ENCODE results near the gene SCRN2. TPM values are rescaled to one million over a fixed set of nuclear protein-coding genes. Genes with fewer than 3 reads are reported as not detected.

The SCRN2 gene
- total and polyA plus RNA-seq, 2 of the 8 experiments (the other 6 are each of a cell fraction or from before 2014, with no cell fraction given) = 24.4 to 42.3 TPM

DNA sequence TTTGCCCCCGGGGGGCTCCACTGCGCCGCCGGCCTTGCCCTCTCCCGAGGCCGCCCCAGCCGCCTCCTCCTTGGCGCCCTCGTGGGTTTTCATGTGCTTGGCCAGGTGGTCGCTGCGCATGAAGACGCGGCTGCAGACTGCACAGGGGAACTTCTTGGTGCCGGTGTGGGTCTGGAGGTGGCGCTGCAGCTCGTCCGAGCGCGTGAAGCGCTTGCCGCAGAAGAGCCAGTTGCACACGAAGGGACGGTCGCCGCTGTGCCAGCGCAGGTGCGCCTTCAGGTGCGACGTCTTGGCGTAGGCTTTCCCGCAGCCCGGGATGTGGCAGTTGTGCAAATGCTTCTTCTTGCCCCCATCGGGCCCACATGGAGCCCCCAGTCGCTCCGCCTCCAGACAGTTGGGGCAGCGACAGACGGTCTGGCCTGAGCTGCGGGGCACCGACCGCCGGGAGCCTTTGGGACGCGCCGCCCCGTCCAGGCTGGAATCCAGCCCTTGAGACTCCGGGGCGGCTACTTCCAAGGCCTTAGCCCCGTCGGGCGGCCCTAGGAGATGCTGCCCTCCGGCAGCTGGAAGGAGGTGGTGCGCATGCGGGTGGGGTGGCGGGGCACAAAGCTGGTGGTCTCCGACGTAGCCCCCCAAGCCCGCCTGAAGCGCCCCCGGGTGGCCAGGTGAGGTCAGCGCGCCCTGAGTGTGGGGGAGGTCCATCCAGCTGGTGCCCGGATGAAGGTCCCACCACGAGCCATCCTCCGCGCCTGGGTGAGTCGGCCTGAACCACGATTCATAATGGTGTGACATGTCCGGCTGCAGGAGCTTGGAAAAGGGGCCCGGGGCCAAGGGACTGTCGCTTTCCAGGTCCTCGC, 6.5 kb upstream of the SCRN2 start (continued):
- TF ChIP-seq RBBP5 (IDR thresholded peaks at IDR 0.05; ENCODE audit: borderline replicate concordance, low read depth, low read length) = peak; percentile 24; the same call in 1 of the 2 replicates
- TF ChIP-seq, protein P1, sequence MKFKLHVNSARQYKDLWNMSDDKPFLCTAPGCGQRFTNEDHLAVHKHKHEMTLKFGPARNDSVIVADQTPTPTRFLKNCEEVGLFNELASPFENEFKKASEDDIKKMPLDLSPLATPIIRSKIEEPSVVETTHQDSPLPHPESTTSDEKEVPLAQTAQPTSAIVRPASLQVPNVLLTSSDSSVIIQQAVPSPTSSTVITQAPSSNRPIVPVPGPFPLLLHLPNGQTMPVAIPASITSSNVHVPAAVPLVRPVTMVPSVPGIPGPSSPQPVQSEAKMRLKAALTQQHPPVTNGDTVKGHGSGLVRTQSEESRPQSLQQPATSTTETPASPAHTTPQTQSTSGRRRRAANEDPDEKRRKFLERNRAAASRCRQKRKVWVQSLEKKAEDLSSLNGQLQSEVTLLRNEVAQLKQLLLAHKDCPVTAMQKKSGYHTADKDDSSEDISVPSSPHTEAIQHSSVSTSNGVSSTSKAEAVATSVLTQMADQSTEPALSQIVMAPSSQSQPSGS (IDR thresholded peaks at IDR 0.05; ENCODE audit: low read length) = no peak
- TF ChIP-seq, protein P2, sequence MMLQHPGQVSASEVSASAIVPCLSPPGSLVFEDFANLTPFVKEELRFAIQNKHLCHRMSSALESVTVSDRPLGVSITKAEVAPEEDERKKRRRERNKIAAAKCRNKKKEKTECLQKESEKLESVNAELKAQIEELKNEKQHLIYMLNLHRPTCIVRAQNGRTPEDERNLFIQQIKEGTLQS (IDR thresholded peaks at IDR 0.05; ENCODE audit: insufficient read depth, low read depth, low read length) = no peak
- no peak for TF ChIP-seq SRF (IDR thresholded peaks at IDR 0.05; ENCODE audit: low read depth, low read length)
- no peak for TF ChIP-seq GTF2F1 (IDR thresholded peaks at IDR 0.05; ENCODE audit: borderline replicate concordance, low read depth, low read length)
- no peak for TF ChIP-seq EP300 (IDR thresholded peaks at IDR 0.05; ENCODE audit: borderline replicate concordance in 1 of 2, low read depth in 2 of 2, low read length in 2 of 2)
- TF ChIP-seq KDM1A (IDR thresholded peaks at IDR 0.05; ENCODE audit: borderline replicate concordance, low read length) = peak; percentile 68
- no peak for TF ChIP-seq ZNF274 (IDR thresholded peaks at IDR 0.05; ENCODE audit: borderline replicate concordance, extremely low read depth, low read length)
- TF ChIP-seq CHD2 (IDR thresholded peaks at IDR 0.05; ENCODE audit: low read length) = no peak
- peak; percentile 14; the same call in 1 of the 2 replicates for TF ChIP-seq TAF1 (IDR thresholded peaks at IDR 0.05; ENCODE audit: low read depth, low read length)
- TF ChIP-seq POU5F1 (IDR thresholded peaks at IDR 0.05; ENCODE audit: low read depth, low read length) = no peak
- TF ChIP-seq TCF12 (IDR thresholded peaks at IDR 0.05; ENCODE audit: low read depth, low read length) = no peak
- no peak for TF ChIP-seq RFX5 (IDR thresholded peaks at IDR 0.05; ENCODE audit: borderline replicate concordance, low read depth, low read length)
- TF ChIP-seq SAP30 (IDR thresholded peaks at IDR 0.05; ENCODE audit: insufficient read depth, insufficient replicate concordance, low read length) = no peak
- no peak; the same call in 1 of the 2 replicates for TF ChIP-seq SUZ12 (IDR thresholded peaks at IDR 0.05; ENCODE audit: low read length)
- TF ChIP-seq BRCA1 (IDR thresholded peaks at IDR 0.05; ENCODE audit: low read depth, low read length) = no peak
- TF ChIP-seq, protein P3, sequence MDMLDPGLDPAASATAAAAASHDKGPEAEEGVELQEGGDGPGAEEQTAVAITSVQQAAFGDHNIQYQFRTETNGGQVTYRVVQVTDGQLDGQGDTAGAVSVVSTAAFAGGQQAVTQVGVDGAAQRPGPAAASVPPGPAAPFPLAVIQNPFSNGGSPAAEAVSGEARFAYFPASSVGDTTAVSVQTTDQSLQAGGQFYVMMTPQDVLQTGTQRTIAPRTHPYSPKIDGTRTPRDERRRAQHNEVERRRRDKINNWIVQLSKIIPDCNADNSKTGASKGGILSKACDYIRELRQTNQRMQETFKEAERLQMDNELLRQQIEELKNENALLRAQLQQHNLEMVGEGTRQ (IDR thresholded peaks at IDR 0.05; ENCODE audit: low read length) = no peak
- no peak for TF ChIP-seq CEBPB (IDR thresholded peaks at IDR 0.05; ENCODE audit: low read depth, low read length)

Measured in H1 (cell line).